OCI-LY7 (cell line): ENCODE results near the gene CEP120. TPM values are rescaled to one million over a fixed set of nuclear protein-coding genes. Genes with fewer than 3 reads are reported as not detected.

Experiments
- BruUV-seq: library from RNA; stranded (reverse); fragments of 400-500 nt; replicated peaks from 2 replicates; lab custom pipeline; 2021; lab: Mats Ljungman, UMichigan
- CTCF ChIA-PET: fragments of 300-600 bp; sonication (Branson Sonifier 250); formaldehyde crosslinking; loops from one replicate; lab custom pipeline; 2022; ENCODE audit warnings: antibody characterized with exemption; ENCODE audit not compliant: unreplicated experiment; lab: Charles Lee
- POLR2A ChIA-PET: fragments of 300-600 bp; sonication (Branson Sonifier 250); formaldehyde crosslinking; loops from one replicate; lab custom pipeline; 2022; ENCODE audit warnings: antibody characterized with exemption; lab: Charles Lee
- DNase-seq: peaks from one replicate; pipeline ENCODE4 v3.0.0-alpha.2; 2015; ENCODE audit warnings: low spot score
- H2AFZ ChIP-seq: fragments of 200-600 bp; sonication (generic), shearing (Covaris generic); 2 replicates; pipeline ENCODE4 v1.6.1; 2014; ENCODE audit warnings: mild to moderate bottlenecking, antibody characterized with exemption, low read length, moderate library complexity
- H3K27ac ChIP-seq: fragments of 200-600 bp; sonication (generic); 2 replicates; pipeline ENCODE4 v1.5.1; 2014; ENCODE audit warnings: mixed run types, low read depth, mild to moderate bottlenecking, moderate library complexity, low read length, inconsistent platforms; ENCODE audit not compliant: poor library complexity, severe bottlenecking
- H3K36me3 ChIP-seq: fragments of 200-600 bp; sonication (generic); 2 replicates; pipeline ENCODE4 v1.6.1; 2014; ENCODE audit warnings: mild to moderate bottlenecking, antibody characterized with exemption, low read length, moderate library complexity, mixed read lengths; ENCODE audit not compliant: insufficient read depth
- H3K4me1 ChIP-seq: fragments of 200-600 bp; sonication (generic); 2 replicates; pipeline ENCODE4 v1.5.1; 2014; ENCODE audit warnings: mild to moderate bottlenecking, low read length; ENCODE audit not compliant: insufficient read depth, poor library complexity, severe bottlenecking
- H3K4me2 ChIP-seq: fragments of 200-600 bp; sonication (generic); 2 replicates; pipeline ENCODE4 v1.6.1; 2014; ENCODE audit warnings: mild to moderate bottlenecking, low read length
- H3K4me3 ChIP-seq: fragments of 200-600 bp; sonication (generic); 2 replicates; pipeline ENCODE4 v1.5.1; 2014; ENCODE audit warnings: mild to moderate bottlenecking, low read depth, low read length; ENCODE audit not compliant: poor library complexity, severe bottlenecking
- H3K79me2 ChIP-seq: fragments of 200-600 bp; sonication (generic); 2 replicates; pipeline ENCODE4 v1.6.1; 2016; ENCODE audit warnings: low read depth, mild to moderate bottlenecking, low read length, moderate library complexity, mixed read lengths; ENCODE audit not compliant: insufficient read depth
- H3K9me2 ChIP-seq: fragments of 200-600 bp; sonication (generic); 2 replicates; pipeline ENCODE4 v1.6.1; 2016; ENCODE audit warnings: mild to moderate bottlenecking, low read length, mixed read lengths; ENCODE audit not compliant: insufficient read depth
- H3K9me3 ChIP-seq: fragments of 200-600 bp; sonication (generic); 2 replicates; pipeline ENCODE4 v1.6.1; 2014; ENCODE audit warnings: mild to moderate bottlenecking, mixed run types, low read length, mixed read lengths
- H4K20me1 ChIP-seq: fragments of 200-600 bp; sonication (generic); 2 replicates; pipeline ENCODE4 v1.6.1; 2014; ENCODE audit warnings: mild to moderate bottlenecking, antibody characterized with exemption, low read length, moderate library complexity, mixed read lengths; ENCODE audit not compliant: insufficient read depth
- EZH2phosphoT487 ChIP-seq: fragments of 200-600 bp; sonication (generic); IDR thresholded peaks from 2 replicates; pipeline ENCODE4 v1.6.1; 2018; ENCODE audit warnings: low read depth, borderline replicate concordance, mild to moderate bottlenecking, mixed run types, antibody characterized with exemption, low read length, moderate library complexity, mixed read lengths
- intact Hi-C: fragments of 100-400 bp; cut with micrococcal nuclease; formaldehyde crosslinking; loops from one replicate; pipeline ENCODE4 v1.10.0; 2022; ENCODE audit not compliant: unreplicated experiment
- total RNA-seq, 2 experiments: library from RNA; depleted of rRNA in 1 of 2; stranded (reverse); fragments of >200 nt in 1 of 2; shearing (Covaris generic) in 1 of 2; gene quantifications; 2 replicates each; pipeline ENCODE4 v1.2.3, GENCODE V29; 2014 to 2022
- TF ChIP-seq, protein P1 (sequence below): fragments of 200-600 bp; sonication (generic); conservative IDR thresholded peaks from 2 replicates; pipeline ENCODE4 v1.5.1; 2014; ENCODE audit warnings: mild to moderate bottlenecking, antibody characterized with exemption, low read length, moderate library complexity, mixed read lengths

Gene CEP120
- total RNA-seq, 2 experiments from 2014 or later, result 18.0 to 23.8 TPM

DNA sequence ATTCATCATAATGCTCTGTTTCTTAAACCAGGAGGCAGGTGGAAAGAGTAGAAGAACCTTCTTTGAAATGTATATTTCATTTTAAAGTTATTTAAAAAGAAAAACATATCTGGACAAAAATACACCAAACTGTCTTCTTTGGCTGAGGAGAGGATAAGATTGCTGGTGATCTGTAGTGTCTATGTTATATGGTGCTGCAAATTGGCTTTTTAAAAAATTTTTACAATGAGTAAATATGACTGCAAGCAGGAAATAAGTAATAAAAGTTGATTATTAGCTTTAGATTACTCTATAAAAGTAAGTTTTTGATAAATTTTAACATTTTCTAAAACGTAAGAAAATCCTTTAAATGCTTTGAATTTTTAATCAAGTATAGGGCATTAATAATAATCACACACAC, 64.9 kb downstream of the CEP120 start:
- TF ChIP-seq, protein P1, sequence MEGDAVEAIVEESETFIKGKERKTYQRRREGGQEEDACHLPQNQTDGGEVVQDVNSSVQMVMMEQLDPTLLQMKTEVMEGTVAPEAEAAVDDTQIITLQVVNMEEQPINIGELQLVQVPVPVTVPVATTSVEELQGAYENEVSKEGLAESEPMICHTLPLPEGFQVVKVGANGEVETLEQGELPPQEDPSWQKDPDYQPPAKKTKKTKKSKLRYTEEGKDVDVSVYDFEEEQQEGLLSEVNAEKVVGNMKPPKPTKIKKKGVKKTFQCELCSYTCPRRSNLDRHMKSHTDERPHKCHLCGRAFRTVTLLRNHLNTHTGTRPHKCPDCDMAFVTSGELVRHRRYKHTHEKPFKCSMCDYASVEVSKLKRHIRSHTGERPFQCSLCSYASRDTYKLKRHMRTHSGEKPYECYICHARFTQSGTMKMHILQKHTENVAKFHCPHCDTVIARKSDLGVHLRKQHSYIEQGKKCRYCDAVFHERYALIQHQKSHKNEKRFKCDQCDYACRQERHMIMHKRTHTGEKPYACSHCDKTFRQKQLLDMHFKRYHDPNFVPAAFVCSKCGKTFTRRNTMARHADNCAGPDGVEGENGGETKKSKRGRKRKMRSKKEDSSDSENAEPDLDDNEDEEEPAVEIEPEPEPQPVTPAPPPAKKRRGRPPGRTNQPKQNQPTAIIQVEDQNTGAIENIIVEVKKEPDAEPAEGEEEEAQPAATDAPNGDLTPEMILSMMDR, result no peak
- no peak for TF ChIP-seq EZH2phosphoT487
- H3K4me3 ChIP-seq, result no peak overlapping the region
- CTCF ChIA-PET, result no interaction called here
- no TSS peak for BruUV-seq
- H3K79me2 ChIP-seq, result no peaks in the 10 kb centered on the region
- peaks cover 12% of the 10 kb centered on the region for H3K4me1 ChIP-seq
- H2AFZ ChIP-seq, result no peak overlapping the region
- POLR2A ChIA-PET, result interaction anchor here (0.6 to 1.0 kb wide), 2 partner anchors 9 to 11 kb away, joined by 3 to 4 read pairs; no protein-coding TSS in a partner anchor
- DNase-seq, result no peak
- intact Hi-C loops, result no loop called here
- no peaks in the 10 kb centered on the region for H3K9me2 ChIP-seq
- H4K20me1 ChIP-seq, result no peaks in the 10 kb centered on the region
- H3K9me3 ChIP-seq, result no peaks in the 10 kb centered on the region; the same call in 1 of the 2 replicates
- H3K27ac ChIP-seq, result no peak overlapping the region
- peaks cover 58% of the 10 kb centered on the region for H3K36me3 ChIP-seq
- H3K4me2 ChIP-seq, result no peak overlapping the region

DNA sequence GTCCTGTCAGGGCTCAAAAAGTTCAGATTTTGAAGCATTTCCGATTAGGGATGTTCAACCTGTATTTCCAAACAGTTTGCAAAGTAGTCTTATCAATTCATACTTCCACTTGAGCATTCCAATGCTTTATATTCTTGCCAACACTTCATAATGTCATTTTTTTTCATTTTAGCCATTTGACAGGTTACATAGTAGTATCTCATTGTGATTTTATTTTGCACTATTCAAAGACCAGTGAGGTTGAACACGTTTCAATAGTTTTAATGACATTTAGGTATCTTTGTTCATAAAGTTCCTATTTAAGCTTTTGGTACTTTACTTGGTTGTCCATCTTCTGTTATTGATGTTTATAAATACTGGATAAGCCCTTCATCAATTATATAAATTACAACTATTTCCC, 71.4 kb downstream of the CEP120 start:
- no peaks in the 10 kb centered on the region; the same call in 1 of the 2 replicates for H3K9me3 ChIP-seq
- no peaks in the 10 kb centered on the region for H3K4me1 ChIP-seq
- peaks cover 17% of the 10 kb centered on the region for H3K36me3 ChIP-seq
- TF ChIP-seq, protein P1, result no peak
- no peak for TF ChIP-seq EZH2phosphoT487
- H3K9me2 ChIP-seq, result no peaks in the 10 kb centered on the region
- CTCF ChIA-PET, result no interaction called here
- H3K4me3 ChIP-seq, result no peak overlapping the region
- H4K20me1 ChIP-seq, result no peaks in the 10 kb centered on the region
- H3K4me2 ChIP-seq, result no peak overlapping the region
- no peaks in the 10 kb centered on the region for H3K79me2 ChIP-seq
- POLR2A ChIA-PET, result no interaction called here
- H2AFZ ChIP-seq, result no peak overlapping the region
- no peak for DNase-seq
- H3K27ac ChIP-seq, result no peak overlapping the region
- no TSS peak for BruUV-seq
- intact Hi-C loops, result no loop called here

DNA sequence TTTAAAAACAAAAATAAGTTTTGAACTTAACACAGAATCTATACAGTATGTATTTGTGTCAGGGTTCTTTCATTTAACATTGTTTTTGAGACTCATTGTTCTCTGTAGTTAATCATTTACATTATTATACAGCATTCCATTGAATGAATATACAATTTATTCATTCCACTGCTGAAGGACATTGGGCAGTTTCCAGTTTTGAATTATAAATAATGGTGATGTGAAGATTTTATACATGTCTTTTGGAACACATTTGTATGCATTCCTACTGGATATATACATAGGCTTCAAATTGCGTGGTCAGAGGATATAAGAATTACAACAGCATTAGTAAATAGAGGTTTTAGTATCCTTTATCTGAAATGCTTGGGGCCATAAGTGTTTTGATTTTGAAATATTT, 72.0 kb downstream of the CEP120 start:
- ChIA-PET CTCF (no interaction called here), POLR2A (interaction anchor here (1.1 kb wide), 1 partner anchor 30 kb away, joined by 3 read pairs; no protein-coding TSS in a partner anchor)
- peaks cover 17% of the 10 kb centered on the region for H3K36me3 ChIP-seq
- no TSS peak for BruUV-seq
- no peaks in the 10 kb centered on the region for H4K20me1 ChIP-seq
- H3K9me2 ChIP-seq, result no peaks in the 10 kb centered on the region
- H3K4me2 ChIP-seq, result no peak overlapping the region
- no peak overlapping the region for H3K4me3 ChIP-seq
- intact Hi-C loops, result no loop called here
- H3K27ac ChIP-seq, result no peak overlapping the region
- no peak for DNase-seq
- no peak overlapping the region for H2AFZ ChIP-seq
- TF ChIP-seq EZH2phosphoT487, result no peak
- TF ChIP-seq, protein P1, result no peak
- H3K4me1 ChIP-seq, result no peaks in the 10 kb centered on the region
- no peaks in the 10 kb centered on the region for H3K79me2 ChIP-seq
- H3K9me3 ChIP-seq, result no peaks in the 10 kb centered on the region; the same call in 1 of the 2 replicates
